ENCODE results near the gene TGFBR3. TPM values are rescaled to one million over a fixed set of nuclear protein-coding genes. Genes with fewer than 3 reads are reported as not detected.

Gene TGFBR3
- total RNA-seq, 4 donors from 2014 or later: 32.9 to 138 (median 58.8) TPM

- Histone ChIP-seq H3K4me1 (peaks cover 7 to 32% (median 8%) of the 10 kb centered on the region in 4 donors), H3K27ac (peak overlapping the region; percentile 72 to 86 (median 81)), H3K4me3 (no peak overlapping the region), H3K9me3 (no peaks in the 10 kb centered on the region), H3K27me3 (no peaks in the 10 kb centered on the region), H3K36me3 (peaks cover 0 to 13% (median 0%) of the 10 kb centered on the region in 4 donors)
- WGBS, 2 donors (ENCODE audit: low coverage in 1 of 2): 53 to 60% methylated on average over 7 of the region's 7 CpGs
- peak; percentile 17 for DNase-seq
- in situ Hi-C loops (cut with MboI; ENCODE audit: low pct_ligation_motif_present in 1 of 4, low pct_unique_long_range_greater_than_20kb in 1 of 4, low sequenced_read_pairs in 3 of 4) (no loop called here), intact Hi-C loops (cut with DNase I; ENCODE audit: low total_unique reads) (no loop called here)
- TF ChIP-seq EP300 (IDR thresholded peaks at IDR 0.05; ENCODE audit: low read depth) (peak; percentile 58), POLR2AphosphoS5 (IDR thresholded peaks at IDR 0.05) (peak; percentile 76 to 92 (median 88))
- TF ChIP-seq, protein P1, sequence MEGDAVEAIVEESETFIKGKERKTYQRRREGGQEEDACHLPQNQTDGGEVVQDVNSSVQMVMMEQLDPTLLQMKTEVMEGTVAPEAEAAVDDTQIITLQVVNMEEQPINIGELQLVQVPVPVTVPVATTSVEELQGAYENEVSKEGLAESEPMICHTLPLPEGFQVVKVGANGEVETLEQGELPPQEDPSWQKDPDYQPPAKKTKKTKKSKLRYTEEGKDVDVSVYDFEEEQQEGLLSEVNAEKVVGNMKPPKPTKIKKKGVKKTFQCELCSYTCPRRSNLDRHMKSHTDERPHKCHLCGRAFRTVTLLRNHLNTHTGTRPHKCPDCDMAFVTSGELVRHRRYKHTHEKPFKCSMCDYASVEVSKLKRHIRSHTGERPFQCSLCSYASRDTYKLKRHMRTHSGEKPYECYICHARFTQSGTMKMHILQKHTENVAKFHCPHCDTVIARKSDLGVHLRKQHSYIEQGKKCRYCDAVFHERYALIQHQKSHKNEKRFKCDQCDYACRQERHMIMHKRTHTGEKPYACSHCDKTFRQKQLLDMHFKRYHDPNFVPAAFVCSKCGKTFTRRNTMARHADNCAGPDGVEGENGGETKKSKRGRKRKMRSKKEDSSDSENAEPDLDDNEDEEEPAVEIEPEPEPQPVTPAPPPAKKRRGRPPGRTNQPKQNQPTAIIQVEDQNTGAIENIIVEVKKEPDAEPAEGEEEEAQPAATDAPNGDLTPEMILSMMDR (IDR thresholded peaks at IDR 0.05): no peak
These were observed 159.8 kb downstream of the TGFBR3 start for GRCh38 chr1:91725989-91726721.

DNA sequence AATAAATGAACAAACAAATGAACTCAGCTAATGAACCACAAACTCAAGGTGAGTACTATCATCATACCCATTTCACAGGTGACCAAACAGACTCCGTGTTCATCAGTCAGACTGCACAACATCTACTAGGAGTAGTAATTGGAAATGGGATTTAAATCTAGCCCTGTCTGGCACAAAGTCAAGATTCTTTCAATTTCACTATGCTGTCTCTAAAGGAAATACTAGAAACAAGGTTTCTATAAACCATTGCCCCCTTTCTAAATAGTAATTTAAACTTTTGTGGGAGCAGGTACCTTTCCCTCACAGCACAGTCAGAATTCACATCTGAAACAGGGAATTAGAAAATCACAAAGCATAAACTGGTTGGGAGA lies 160.3 kb downstream of the TGFBR3 start:
- Histone ChIP-seq H3K27me3 (no peaks in the 10 kb centered on the region), H3K4me1 (peaks cover 6 to 27% (median 6%) of the 10 kb centered on the region in 4 donors), H3K4me3 (no peak overlapping the region), H3K36me3 (peaks cover 0 to 13% (median 0%) of the 10 kb centered on the region in 4 donors), H3K27ac (peak overlapping the region; percentile 72 to 86 (median 81)), H3K9me3 (no peaks in the 10 kb centered on the region)
- TF ChIP-seq, protein P1 (IDR thresholded peaks at IDR 0.05): no peak
- TF ChIP-seq POLR2AphosphoS5 (IDR thresholded peaks at IDR 0.05) (no peak), POLR2A (IDR thresholded peaks at IDR 0.05) (no peak), EP300 (IDR thresholded peaks at IDR 0.05; ENCODE audit: low read depth) (no peak)
- no peak for DNase-seq
- intact Hi-C loops (cut with DNase I; ENCODE audit: low total_unique reads): no loop called here
- in situ Hi-C loops (cut with MboI; ENCODE audit: low pct_ligation_motif_present in 1 of 4, low pct_unique_long_range_greater_than_20kb in 1 of 4, low sequenced_read_pairs in 3 of 4): no loop called here
- WGBS, 2 donors (ENCODE audit: low coverage in 1 of 2): 0 to 78% methylated on average over 1 of the region's 1 CpG

- 58 to 100% methylated on average over 2 of the region's 2 CpGs for WGBS, 2 donors (ENCODE audit: low coverage in 1 of 2)
- H3K4me3 ChIP-seq: no peak overlapping the region
- peaks cover 6 to 26% (median 6%) of the 10 kb centered on the region in 4 donors for H3K4me1 ChIP-seq
- TF ChIP-seq POLR2AphosphoS5 (IDR thresholded peaks at IDR 0.05) (no peak), EP300 (IDR thresholded peaks at IDR 0.05; ENCODE audit: low read depth) (no peak), POLR2A (IDR thresholded peaks at IDR 0.05) (no peak)
- TF ChIP-seq, protein P1 (IDR thresholded peaks at IDR 0.05): no peak
- H3K27me3 ChIP-seq: no peaks in the 10 kb centered on the region
- no peak for DNase-seq
- peak overlapping the region; percentile 72 to 86 (median 81) for H3K27ac ChIP-seq
- H3K9me3 ChIP-seq: no peaks in the 10 kb centered on the region
- intact Hi-C loops (cut with DNase I; ENCODE audit: low total_unique reads): no loop called here
- in situ Hi-C loops (cut with MboI; ENCODE audit: low pct_ligation_motif_present in 1 of 4, low pct_unique_long_range_greater_than_20kb in 1 of 4, low sequenced_read_pairs in 3 of 4): no loop called here
- H3K36me3 ChIP-seq: peaks cover 0 to 13% (median 0%) of the 10 kb centered on the region in 4 donors
These were observed 161.3 kb downstream of the TGFBR3 start for GRCh38 chr1:91724644-91725043.

- TF ChIP-seq EP300 (IDR thresholded peaks at IDR 0.05; ENCODE audit: low read depth) (no peak), POLR2A (IDR thresholded peaks at IDR 0.05) (no peak), POLR2AphosphoS5 (IDR thresholded peaks at IDR 0.05) (no peak)
- TF ChIP-seq, protein P1 (IDR thresholded peaks at IDR 0.05): no peak
- H3K36me3 ChIP-seq: peaks cover 0 to 13% (median 0%) of the 10 kb centered on the region in 4 donors
- 61 to 70% methylated on average over 1 of the region's 1 CpG for WGBS, 2 donors (ENCODE audit: low coverage in 1 of 2)
- H3K9me3 ChIP-seq: no peaks in the 10 kb centered on the region
- intact Hi-C loops (cut with DNase I; ENCODE audit: low total_unique reads): no loop called here
- no peak overlapping the region for H3K4me3 ChIP-seq
- H3K4me1 ChIP-seq: peaks cover 6 to 26% (median 6%) of the 10 kb centered on the region in 4 donors
- no peaks in the 10 kb centered on the region for H3K27me3 ChIP-seq
- no peak for DNase-seq
- in situ Hi-C loops (cut with MboI; ENCODE audit: low pct_ligation_motif_present in 1 of 4, low pct_unique_long_range_greater_than_20kb in 1 of 4, low sequenced_read_pairs in 3 of 4): no loop called here
- peak overlapping the region; percentile 72 to 86 (median 81) for H3K27ac ChIP-seq
These were observed 161.7 kb downstream of the TGFBR3 start for GRCh38 chr1:91724231-91724630.
